ENCODE measurements around the gene TMEM45B. TPM values are rescaled to one million over a fixed set of nuclear protein-coding genes. Genes with fewer than 3 reads are reported as not detected.

The TMEM45B gene
- total and polyA plus RNA-seq, 2 experiments from 2014 or later = 0.11 to 0.38 TPM

GRCh38 chr11:129885381-129885780 is 69.7 kb downstream of the TMEM45B start:
- Histone ChIP-seq H3K36me3 (ENCODE audit: insufficient read depth) (peaks cover 79% of the 10 kb centered on the region), H3K79me2 (replicated peaks; ENCODE audit: insufficient read depth) (no peaks in the 10 kb centered on the region), H3K4me1 (ENCODE audit: insufficient read depth) (no peaks in the 10 kb centered on the region), H3F3A (replicated peaks; ENCODE audit: low read depth) (no peaks in the 10 kb centered on the region), H4K20me1 (replicated peaks; ENCODE audit: insufficient read depth) (no peaks in the 10 kb centered on the region; the same call in 1 of the 2 replicates), H3K9me2 (ENCODE audit: insufficient read depth) (no peaks in the 10 kb centered on the region), H3K4me2 (no peak overlapping the region), H2AFZ (no peak overlapping the region), H3K4me3 (no peak overlapping the region), H3K27ac (ENCODE audit: low read depth) (no peak overlapping the region), H3K27me3 (ENCODE audit: insufficient read depth) (no peaks in the 10 kb centered on the region)
- no peak overlapping the region for H3K4me3 Mint-ChIP-seq
- no peaks in the 10 kb centered on the region for H3K4me1 Mint-ChIP-seq
- H3K36me3 Mint-ChIP-seq (ENCODE audit: low read depth) = peaks cover 88% of the 10 kb centered on the region
- DNase-seq (ENCODE audit: low spot score) = no peak
- TF ChIP-seq STAT1 (IDR thresholded peaks at IDR 0.05; ENCODE audit: unreplicated experiment) = no peak
- no peak for TF ChIP-seq EZH2 (IDR thresholded peaks at IDR 0.05; ENCODE audit: low read depth, unreplicated experiment)
- TF ChIP-seq ETS1 (IDR thresholded peaks at IDR 0.05) = no peak
- no peak for TF ChIP-seq POLR2AphosphoS5 (IDR thresholded peaks at IDR 0.05; ENCODE audit: low read depth)
- TF ChIP-seq, protein P1, sequence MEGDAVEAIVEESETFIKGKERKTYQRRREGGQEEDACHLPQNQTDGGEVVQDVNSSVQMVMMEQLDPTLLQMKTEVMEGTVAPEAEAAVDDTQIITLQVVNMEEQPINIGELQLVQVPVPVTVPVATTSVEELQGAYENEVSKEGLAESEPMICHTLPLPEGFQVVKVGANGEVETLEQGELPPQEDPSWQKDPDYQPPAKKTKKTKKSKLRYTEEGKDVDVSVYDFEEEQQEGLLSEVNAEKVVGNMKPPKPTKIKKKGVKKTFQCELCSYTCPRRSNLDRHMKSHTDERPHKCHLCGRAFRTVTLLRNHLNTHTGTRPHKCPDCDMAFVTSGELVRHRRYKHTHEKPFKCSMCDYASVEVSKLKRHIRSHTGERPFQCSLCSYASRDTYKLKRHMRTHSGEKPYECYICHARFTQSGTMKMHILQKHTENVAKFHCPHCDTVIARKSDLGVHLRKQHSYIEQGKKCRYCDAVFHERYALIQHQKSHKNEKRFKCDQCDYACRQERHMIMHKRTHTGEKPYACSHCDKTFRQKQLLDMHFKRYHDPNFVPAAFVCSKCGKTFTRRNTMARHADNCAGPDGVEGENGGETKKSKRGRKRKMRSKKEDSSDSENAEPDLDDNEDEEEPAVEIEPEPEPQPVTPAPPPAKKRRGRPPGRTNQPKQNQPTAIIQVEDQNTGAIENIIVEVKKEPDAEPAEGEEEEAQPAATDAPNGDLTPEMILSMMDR (conservative IDR thresholded peaks at IDR 0.05; ENCODE audit: low read depth in 2 of 2) = no peak
- TF ChIP-seq EZH2phosphoT487 (IDR thresholded peaks at IDR 0.05; ENCODE audit: unreplicated experiment) = no peak
- TF ChIP-seq JUNB (IDR thresholded peaks at IDR 0.05; ENCODE audit: unreplicated experiment) = no peak
- no peak for TF ChIP-seq ZNF462 (CRISPR knock-in tag; IDR thresholded peaks at IDR 0.05)
- TF ChIP-seq ZNF114 (CRISPR knock-in tag; IDR thresholded peaks at IDR 0.05) = no peak
- TF ChIP-seq ZNF331 (CRISPR knock-in tag; IDR thresholded peaks at IDR 0.05; ENCODE audit: low read depth) = no peak
- TF ChIP-seq CREB1 (CRISPR knock-in tag; IDR thresholded peaks at IDR 0.05; ENCODE audit: low read depth) = no peak
- TF ChIP-seq, protein P2, sequence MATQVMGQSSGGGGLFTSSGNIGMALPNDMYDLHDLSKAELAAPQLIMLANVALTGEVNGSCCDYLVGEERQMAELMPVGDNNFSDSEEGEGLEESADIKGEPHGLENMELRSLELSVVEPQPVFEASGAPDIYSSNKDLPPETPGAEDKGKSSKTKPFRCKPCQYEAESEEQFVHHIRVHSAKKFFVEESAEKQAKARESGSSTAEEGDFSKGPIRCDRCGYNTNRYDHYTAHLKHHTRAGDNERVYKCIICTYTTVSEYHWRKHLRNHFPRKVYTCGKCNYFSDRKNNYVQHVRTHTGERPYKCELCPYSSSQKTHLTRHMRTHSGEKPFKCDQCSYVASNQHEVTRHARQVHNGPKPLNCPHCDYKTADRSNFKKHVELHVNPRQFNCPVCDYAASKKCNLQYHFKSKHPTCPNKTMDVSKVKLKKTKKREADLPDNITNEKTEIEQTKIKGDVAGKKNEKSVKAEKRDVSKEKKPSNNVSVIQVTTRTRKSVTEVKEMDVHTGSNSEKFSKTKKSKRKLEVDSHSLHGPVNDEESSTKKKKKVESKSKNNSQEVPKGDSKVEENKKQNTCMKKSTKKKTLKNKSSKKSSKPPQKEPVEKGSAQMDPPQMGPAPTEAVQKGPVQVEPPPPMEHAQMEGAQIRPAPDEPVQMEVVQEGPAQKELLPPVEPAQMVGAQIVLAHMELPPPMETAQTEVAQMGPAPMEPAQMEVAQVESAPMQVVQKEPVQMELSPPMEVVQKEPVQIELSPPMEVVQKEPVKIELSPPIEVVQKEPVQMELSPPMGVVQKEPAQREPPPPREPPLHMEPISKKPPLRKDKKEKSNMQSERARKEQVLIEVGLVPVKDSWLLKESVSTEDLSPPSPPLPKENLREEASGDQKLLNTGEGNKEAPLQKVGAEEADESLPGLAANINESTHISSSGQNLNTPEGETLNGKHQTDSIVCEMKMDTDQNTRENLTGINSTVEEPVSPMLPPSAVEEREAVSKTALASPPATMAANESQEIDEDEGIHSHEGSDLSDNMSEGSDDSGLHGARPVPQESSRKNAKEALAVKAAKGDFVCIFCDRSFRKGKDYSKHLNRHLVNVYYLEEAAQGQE (IDR thresholded peaks at IDR 0.05; ENCODE audit: unreplicated experiment) = no peak
- no peak for TF ChIP-seq NANOG (IDR thresholded peaks at IDR 0.05; ENCODE audit: borderline replicate concordance)
- no peak for ATAC-seq
- H3K9me3 Mint-ChIP-seq = no peaks in the 10 kb centered on the region
- H3K27ac Mint-ChIP-seq = no peak overlapping the region
- H3K27me3 Mint-ChIP-seq (ENCODE audit: insufficient read depth, low read depth, poor library complexity) = peaks cover 2% of the 10 kb centered on the region

All from GM23338 (cell line).